Measurements from ENCODE around the gene ALG2. TPM values are rescaled to one million over a fixed set of nuclear protein-coding genes. Genes with fewer than 3 reads are reported as not detected.

The ALG2 gene, protein sequence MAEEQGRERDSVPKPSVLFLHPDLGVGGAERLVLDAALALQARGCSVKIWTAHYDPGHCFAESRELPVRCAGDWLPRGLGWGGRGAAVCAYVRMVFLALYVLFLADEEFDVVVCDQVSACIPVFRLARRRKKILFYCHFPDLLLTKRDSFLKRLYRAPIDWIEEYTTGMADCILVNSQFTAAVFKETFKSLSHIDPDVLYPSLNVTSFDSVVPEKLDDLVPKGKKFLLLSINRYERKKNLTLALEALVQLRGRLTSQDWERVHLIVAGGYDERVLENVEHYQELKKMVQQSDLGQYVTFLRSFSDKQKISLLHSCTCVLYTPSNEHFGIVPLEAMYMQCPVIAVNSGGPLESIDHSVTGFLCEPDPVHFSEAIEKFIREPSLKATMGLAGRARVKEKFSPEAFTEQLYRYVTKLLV
- 10 to 100 TPM; 28.5 to 34.2 TPM for total RNA-seq
- long read RNA-seq, transcript ALG2-201 (3 exons, 2,966 nt): minor isoform, 7 of 61 reads
- long read RNA-seq, transcript ALG2-203 (2 exons, 1,880 nt): major isoform, 52 of 61 reads
- long read RNA-seq, partial matches to known transcripts: 1 of 61 reads
- long read RNA-seq, other reads (novel, unspliced or antisense): 1 of 61 reads

- intact Hi-C loops (cut with DNase I, micrococcal nuclease): no loop called here
- DNase-seq: peak; percentile 94 to 98
- ATAC-seq: peak; percentile 96
Observed at GRCh38 chr9:99221621-99222415, at the start of gene ALG2, which contains the start of gene SEC61B. TSS of gene ALG2 (minus strand) at chr9:99221942. CDS start at chr9:99221894, 48 bp downstream. TSS of gene SEC61B (plus strand) at chr9:99222282. CDS start at chr9:99222364, 82 bp downstream.

DNA sequence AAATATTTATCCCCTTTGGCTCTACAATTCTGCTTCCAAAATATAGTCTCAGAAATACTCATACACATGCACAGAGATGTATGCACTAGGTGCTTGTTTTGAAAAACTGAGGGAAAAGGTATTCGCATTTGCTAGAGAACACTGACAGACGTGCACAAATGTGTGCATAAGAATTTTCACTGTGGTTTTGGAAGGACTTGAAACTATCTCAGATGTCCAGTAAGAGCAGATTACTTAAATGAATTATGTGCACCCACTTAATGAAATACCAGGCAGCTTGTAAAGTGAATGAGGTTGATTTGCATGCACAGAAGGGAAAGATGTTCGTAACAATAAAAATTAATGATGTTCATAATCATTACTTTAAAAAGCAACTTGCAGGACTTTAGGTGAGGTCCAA is 48.7 kb upstream of the ALG2 start:
- DNase-seq (no peak), ATAC-seq (no peak)
- intact Hi-C loops (cut with DNase I, micrococcal nuclease): no loop called here

- intact Hi-C loops (cut with DNase I, micrococcal nuclease): no loop called here
- no peak for ATAC-seq
- DNase-seq: no peak
Observed at GRCh38 chr9:99269416-99269815, 47.7 kb upstream of the ALG2 start.

DNA sequence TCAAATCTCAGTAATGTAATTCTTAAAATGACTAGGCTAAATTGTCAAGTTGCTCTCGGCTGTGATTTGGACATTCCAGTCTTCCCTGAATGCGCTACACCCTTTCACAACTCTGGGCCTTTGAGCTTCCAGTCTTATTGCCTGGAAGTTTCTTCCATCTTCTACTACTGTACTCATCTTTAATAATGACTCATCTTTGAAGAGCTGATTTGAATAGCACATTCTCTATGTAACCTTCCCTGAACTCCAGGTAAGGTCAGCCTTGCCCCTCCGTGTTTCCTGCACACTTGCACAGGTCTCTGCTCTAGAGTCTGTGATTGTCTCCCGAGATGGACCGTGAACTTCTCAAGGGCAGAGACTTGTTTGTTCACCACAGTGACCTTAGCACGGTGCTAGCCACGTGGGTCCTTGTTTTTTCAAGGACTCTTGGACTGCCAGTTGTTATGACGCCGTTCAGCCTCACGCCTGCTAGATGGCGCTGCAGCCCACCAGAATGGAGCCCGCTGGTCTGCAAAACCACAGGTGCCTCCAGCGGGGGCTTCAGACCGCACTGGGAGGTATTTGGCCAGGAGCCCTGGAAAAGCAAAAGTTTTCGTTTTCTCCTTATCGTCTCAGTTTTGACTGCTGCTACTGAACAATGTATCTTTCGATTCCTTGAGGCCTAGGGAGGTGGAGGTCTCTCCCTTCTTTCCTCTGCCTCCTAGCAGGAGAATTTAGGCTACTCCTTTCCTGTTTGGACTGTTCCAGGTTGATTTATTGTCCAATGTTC is 44.7 kb upstream of the ALG2 start:
- intact Hi-C loops (cut with DNase I, micrococcal nuclease): no loop called here
- DNase-seq (peak; percentile 34 to 66), ATAC-seq (peak; percentile 71)

DNA sequence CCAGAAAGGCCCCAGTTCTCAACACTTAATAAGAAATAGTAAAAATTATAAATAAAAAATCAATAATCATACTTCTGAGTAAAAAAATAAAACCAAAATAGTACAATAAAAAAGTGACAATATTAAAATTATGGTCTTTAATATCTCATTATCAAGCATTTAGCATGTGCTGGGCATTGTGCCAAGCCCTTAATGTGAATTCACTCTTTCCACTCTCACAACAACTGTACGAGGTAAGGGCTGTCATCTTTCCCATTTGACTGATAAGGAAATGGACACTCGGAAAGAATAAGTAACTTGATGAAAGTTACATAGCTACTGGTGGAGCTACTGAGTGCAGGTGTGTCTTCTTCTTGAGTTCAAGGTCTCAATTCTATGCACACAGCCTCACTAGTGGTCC is 43.9 kb upstream of the ALG2 start:
- intact Hi-C loops (cut with DNase I, micrococcal nuclease): no loop called here
- DNase-seq: no peak
- ATAC-seq: no peak

GRCh38 chr9:99264070-99264680 is 42.4 kb upstream of the ALG2 start:
- DNase-seq (no peak), ATAC-seq (no peak)
- intact Hi-C loops (cut with DNase I, micrococcal nuclease): no loop called here

GRCh38 chr9:99262949-99263418 is 41.2 kb upstream of the ALG2 start:
- intact Hi-C loops (cut with DNase I, micrococcal nuclease): no loop called here
- ATAC-seq (no peak), DNase-seq (no peak)

DNA sequence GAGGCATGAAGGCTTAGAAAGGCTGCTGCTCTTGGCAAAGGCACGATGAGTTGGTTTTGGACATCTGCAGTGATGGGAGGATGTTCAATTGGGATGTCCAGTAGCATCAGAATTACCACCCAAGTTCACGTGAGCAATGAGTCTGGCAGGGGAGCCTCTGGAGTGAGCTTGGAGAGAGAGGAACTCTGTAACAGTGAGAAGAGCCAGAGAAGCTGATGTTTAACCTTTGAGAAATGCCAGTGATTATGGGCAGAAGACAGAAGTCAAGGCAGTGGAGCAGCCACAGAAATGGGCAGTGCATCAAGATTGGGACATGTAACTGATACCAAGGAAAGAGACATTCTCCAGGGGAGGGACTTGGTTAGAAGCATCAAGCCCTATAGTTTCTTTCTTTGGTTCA is 40.2 kb upstream of the ALG2 start:
- DNase-seq: no peak
- intact Hi-C loops (cut with DNase I, micrococcal nuclease): no loop called here
- ATAC-seq: no peak

DNA sequence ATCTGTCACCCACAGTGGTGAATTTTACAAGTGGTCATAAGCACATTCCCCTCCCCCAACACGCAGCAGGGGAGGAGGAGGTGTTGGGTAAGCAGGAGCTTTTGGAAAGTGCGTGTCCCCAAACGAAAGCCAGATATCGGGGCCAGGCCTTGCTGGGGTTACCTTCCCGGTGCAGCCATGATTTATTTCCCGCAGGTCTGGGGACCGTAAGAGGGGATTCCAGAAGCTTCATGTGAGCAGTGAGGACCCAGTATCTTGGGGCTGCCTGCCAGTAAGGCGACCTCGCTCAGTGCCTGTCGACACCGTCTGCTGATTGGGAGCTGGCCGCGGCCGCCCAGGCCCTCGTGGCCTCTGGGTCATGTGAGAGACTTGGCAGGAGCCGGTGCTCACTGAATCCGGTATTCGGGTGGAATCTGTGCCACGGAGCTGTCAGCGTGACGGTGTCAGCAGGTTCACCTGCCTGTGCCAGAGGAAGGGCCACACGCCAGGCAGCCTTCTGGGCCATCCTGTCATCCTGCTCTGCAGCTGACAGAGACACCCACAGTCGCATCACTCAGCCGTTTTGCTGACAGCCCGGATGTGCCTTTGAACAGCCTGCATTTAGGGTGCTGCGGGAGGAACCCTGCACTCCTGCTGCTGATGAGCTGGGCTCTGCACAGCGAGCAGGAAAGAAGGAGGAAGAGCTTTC is 37.6 kb upstream of the ALG2 start:
- intact Hi-C loops (cut with DNase I, micrococcal nuclease): no loop called here
- ATAC-seq (peak; percentile 59), DNase-seq (peak; percentile 54 to 71)

DNA sequence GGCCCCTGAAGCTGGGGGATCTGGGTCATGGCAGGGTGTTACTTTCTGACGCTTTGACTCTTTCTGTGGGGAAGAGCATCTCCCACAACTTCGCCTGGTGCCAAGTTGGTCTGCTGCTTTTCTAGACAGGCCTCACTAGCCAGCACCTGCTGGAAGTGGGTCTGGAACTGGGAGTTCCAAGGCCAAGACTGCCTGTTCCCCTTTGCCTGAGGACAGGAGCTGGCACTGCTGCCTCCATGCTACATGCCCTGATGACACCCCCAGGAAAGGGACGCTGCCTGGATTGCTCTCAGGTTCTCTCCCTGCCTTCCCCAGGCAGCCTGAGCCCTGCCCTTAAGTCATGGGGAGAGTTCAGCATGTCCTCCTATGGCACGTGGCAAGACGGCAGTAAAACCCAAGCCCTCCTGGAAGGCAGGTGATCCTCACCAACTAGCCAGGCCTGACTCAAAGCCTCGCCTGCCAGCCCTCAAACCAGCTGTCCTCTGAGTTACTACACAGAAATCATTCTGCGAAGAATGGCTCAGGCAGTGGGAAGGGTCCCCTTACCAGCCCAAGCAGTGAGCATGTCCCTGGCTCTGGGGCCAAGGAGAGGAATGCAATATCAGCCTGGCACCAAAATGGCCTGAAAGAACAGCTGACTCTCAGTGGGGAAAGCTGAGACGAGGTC is 36.1 kb upstream of the ALG2 start:
- DNase-seq (no peak), ATAC-seq (no peak)
- intact Hi-C loops (cut with DNase I, micrococcal nuclease): no loop called here

DNA sequence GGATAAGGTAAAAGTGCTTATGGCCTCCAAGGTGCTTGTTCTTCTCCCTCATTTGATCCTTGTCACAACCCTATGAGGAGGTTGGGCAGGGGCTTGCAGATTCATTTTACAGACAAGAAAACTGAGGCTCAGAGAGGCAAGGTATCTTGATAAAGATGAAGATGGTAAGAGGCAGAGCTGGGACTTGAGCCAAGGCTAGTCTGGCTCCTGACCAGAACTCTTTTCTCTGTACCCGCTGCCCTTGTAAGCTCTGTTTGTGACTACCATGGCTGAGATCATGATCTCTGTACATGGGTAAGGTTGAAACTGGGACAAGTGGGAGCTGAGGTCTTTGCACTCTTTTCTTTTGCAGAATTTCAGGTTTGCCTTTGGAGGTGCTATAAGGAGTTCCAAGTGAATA is 33.9 kb upstream of the ALG2 start:
- intact Hi-C loops (cut with DNase I, micrococcal nuclease): no loop called here
- ATAC-seq (no peak), DNase-seq (no peak)

DNA sequence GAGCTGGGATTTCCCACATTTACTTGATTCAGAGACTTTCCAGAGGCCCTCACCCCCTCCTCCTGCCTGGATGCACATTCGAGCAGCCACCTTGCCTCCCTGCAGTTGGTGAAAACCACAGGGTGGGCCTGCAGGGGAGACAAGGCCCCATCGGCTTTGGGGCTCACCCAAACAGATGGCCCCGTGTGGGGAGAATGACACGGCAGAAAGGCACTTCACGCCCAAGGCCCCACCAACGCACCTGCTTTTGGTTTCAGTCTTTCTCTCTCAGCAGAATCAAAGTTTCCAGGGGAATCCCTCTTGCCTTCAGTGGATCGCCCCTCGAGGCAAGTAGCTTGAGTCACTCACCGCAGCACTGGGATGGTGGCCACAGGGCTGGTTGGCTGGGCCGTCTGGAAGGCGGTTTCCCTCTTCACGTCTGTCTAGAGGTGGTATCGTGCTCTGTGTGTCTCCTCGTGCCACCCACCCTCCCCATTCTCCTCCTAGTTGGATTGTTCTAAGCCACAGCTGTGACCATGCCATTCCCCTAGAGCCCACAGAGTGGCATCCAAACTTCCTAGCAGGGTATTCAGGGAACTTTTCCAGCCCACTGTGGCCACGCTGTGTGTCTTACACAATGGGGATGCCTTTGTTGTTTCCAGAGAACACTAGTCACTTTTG is 32.2 kb upstream of the ALG2 start:
- intact Hi-C loops (cut with DNase I, micrococcal nuclease): no loop called here
- ATAC-seq: no peak
- DNase-seq: peak; percentile 18 to 45

DNA sequence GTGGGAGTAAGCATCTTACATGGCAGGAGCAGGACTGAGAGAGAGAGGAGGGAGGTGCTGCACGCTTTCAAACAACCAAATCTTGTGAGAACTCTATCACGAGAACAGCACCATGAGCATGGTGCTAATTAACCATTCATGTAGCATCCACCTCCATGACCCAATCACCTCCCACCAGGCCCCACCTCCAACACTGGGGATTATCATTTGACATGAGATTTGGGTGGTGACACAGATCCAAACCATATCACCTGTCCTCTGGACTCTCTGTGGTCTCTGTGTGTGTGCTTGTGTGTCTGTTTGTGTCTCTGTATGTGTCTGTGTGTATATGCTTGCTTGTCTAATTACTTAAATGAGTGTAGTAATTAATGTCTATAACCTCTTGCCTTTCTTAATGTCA is 31.4 kb upstream of the ALG2 start:
- ATAC-seq: no peak
- intact Hi-C loops (cut with DNase I, micrococcal nuclease): no loop called here

GRCh38 chr9:99251157-99251556 is 29.4 kb upstream of the ALG2 start:
- intact Hi-C loops (cut with DNase I, micrococcal nuclease): no loop called here
- ATAC-seq: no peak
- no peak for DNase-seq

More for the DNA sequence above, 31.4 kb upstream of the ALG2 start:
- no peak for DNase-seq

- intact Hi-C loops (cut with DNase I, micrococcal nuclease): no loop called here
- no peak for ATAC-seq
- no peak for DNase-seq
Observed at GRCh38 chr9:99249619-99250018, 27.9 kb upstream of the ALG2 start.

- no peak for ATAC-seq
- intact Hi-C loops (cut with DNase I, micrococcal nuclease): no loop called here
- no peak for DNase-seq
Observed at GRCh38 chr9:99244344-99245260, 22.9 kb upstream of the ALG2 start.
